Tibial artery (tissue), 4 donors: Measurements from ENCODE around the gene NECTIN4.
A peak's percentile ranks its signal among the peaks of the same experiment; 100 is the strongest.

ENCODE experiments used
- DNase-seq, 2 donors: peaks; one replicate each; pipeline ENCODE4 v3.0.0-alpha.2; 2019
- H3K27ac ChIP-seq, 2 donors: fragments of 200-600 bp; sonication (generic) in 1 of 2; 1 replicate in 1 of 2; 2 replicates in 1 of 2; pipeline ENCODE4 v1.5.1; 2018 to 2019; ENCODE audit warnings: mild to moderate bottlenecking in 1 of 2
- H3K27me3 ChIP-seq, 2 donors: fragments of 200-600 bp; sonication (generic) in 1 of 2; one replicate each; pipeline versions ENCODE4 v1.5.1 to v1.6.0; 2016 to 2019
- H3K36me3 ChIP-seq, 3 donors: fragments of 200-600 bp; sonication (generic) in 2 of 3; one replicate each; pipeline ENCODE4 v1.5.1; 2016 to 2019; ENCODE audit warnings: mild to moderate bottlenecking in 2 of 3
- H3K4me1 ChIP-seq, 4 donors: fragments of 200-600 bp; sonication (generic) in 2 of 4; 1 replicate in 3 of 4; 2 replicates in 1 of 4; pipeline ENCODE4 v1.5.1; 2016 to 2019
- H3K4me3 ChIP-seq, 2 donors: fragments of 200-600 bp; sonication (generic) in 1 of 2; 1 replicate in 1 of 2; 2 replicates in 1 of 2; pipeline ENCODE4 v1.5.1; 2018 to 2019; ENCODE audit warnings: mild to moderate bottlenecking in 2 of 2
- H3K9me3 ChIP-seq, 3 donors: fragments of 200-600 bp; sonication (generic) in 1 of 3; one replicate each; pipeline ENCODE4 v1.5.1; 2016 to 2019
- intact Hi-C: fragments of 100-400 bp; cut with DNase I; formaldehyde crosslinking; loops from one replicate; pipeline ENCODE4 v1.15.0; 2023; ENCODE audit warnings: low total_unique reads
- TF ChIP-seq, protein P1 (sequence below), 2 experiments: fragments of 200-600 bp in 1 of 2; fragments of 450-650 bp in 1 of 2; IDR thresholded peaks; one replicate each; pipeline ENCODE4 v1.5.1; 2017 to 2019; ENCODE audit warnings: antibody characterized with exemption in 2 of 2, mild to moderate bottlenecking in 1 of 2, moderate library complexity in 1 of 2

Gene NECTIN4

DNA sequence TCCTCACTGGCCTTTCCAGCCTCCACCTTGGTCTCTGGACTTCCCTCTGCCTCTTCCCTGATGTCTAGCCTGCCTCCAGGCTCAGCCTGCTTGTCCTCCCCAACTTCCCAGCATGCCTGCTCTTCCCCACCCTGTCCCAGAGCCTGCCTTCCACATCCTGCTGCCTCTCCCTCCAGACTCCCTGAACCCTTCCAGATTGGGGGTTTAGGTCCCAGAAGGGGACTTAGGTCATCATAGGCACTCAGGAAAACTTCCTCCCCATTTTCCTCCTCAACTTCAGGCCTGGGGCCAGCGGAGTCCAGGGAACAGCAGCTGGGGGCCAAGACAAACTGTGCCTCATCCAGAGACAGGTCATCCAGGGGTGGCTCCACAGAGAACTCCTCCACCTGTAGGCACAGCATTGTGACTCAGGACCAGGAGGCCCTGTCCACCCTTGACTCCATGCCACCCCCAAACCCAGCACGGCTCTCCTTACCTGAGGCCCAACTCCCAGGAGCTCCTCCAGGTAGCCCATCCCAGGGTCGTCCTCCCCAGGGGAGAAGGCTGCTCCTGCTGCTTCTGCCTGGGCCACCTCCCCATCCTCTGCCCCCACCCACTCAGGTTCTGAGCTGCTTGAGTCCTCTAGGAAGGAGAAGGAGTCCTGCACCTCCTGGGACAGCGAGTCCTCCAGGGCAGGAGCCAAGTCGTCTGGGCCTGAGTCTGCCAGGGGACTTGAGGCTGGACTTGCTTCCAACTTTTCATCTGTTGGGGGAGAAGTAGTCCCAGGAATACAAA is 40.2 kb downstream of the NECTIN4 start:
- H3K4me1 ChIP-seq, result peaks cover 0 to 12% (median 6%) of the 10 kb centered on the region in 4 donors
- TF ChIP-seq, protein P1, sequence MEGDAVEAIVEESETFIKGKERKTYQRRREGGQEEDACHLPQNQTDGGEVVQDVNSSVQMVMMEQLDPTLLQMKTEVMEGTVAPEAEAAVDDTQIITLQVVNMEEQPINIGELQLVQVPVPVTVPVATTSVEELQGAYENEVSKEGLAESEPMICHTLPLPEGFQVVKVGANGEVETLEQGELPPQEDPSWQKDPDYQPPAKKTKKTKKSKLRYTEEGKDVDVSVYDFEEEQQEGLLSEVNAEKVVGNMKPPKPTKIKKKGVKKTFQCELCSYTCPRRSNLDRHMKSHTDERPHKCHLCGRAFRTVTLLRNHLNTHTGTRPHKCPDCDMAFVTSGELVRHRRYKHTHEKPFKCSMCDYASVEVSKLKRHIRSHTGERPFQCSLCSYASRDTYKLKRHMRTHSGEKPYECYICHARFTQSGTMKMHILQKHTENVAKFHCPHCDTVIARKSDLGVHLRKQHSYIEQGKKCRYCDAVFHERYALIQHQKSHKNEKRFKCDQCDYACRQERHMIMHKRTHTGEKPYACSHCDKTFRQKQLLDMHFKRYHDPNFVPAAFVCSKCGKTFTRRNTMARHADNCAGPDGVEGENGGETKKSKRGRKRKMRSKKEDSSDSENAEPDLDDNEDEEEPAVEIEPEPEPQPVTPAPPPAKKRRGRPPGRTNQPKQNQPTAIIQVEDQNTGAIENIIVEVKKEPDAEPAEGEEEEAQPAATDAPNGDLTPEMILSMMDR (IDR thresholded peaks at IDR 0.05), result no peak
- no peaks in the 10 kb centered on the region for H3K36me3 ChIP-seq
- peaks cover 0 to 2% of the 10 kb centered on the region in 2 donors for H3K27me3 ChIP-seq
- H3K27ac ChIP-seq, result no peak overlapping the region
- no peaks in the 10 kb centered on the region for H3K9me3 ChIP-seq
- intact Hi-C loops, result loop anchor here (10.0 kb wide), 1 partner anchor 346 kb away; no protein-coding TSS in a partner anchor
- DNase-seq, result no peak
- H3K4me3 ChIP-seq, result no peak overlapping the region

DNA sequence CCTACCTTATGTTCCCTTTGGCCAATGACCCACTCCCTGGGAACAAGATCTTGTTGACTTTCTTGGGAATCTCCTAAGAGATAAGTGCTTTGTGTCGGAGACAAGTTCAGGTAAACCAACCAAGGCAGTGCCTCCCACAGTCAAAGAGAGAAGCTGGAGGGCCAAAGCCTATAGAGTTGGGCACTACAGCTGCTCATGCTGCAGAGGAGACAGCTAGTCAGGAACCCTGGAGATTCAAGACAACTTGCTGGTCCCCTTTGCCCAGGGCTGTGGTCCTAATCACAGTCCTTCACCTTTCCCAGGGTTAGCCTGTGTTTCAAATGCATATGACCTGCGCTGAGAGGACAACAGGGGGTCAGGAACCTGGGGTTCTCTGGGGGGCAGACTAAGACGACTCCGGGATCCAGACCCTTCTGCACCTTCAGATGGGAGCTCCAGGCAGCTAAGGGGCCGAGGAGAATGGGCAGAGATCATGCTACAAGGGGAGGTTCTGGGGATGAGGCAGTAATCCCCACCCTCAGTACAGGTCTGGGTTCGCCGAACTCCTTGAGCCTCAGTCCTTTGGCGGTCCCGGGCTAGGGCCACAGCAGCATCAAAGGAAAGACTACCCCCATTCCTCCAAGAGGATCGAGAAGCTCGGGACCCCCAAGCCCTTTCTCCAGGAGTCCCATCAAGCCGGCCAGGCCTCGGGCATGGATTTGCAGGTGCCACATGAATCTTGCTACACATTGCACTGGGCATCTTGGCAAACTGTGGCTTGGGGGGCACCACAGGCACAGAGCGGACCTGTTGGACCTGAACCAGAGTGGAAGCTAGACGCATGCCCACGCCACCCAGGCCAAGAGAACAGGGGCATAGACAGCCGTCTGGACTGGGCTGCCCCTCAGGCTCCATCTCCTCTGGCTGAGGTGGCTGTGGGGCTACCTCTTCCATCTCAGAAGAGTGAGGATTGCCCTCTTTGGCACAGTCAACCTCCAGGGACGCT is 41.6 kb downstream of the NECTIN4 start:
- intact Hi-C loops, result loop anchor here (10.0 kb wide), 1 partner anchor 347 kb away; no protein-coding TSS in a partner anchor
- TF ChIP-seq, protein P1 (IDR thresholded peaks at IDR 0.05), result no peak
- peaks cover 1 to 7% (median 2%) of the 10 kb centered on the region in 3 donors for H3K36me3 ChIP-seq
- no peak overlapping the region for H3K27ac ChIP-seq
- H3K4me1 ChIP-seq, result peaks cover 0 to 26% (median 11%) of the 10 kb centered on the region in 4 donors
- DNase-seq, result no peak
- no peak overlapping the region for H3K4me3 ChIP-seq
- H3K9me3 ChIP-seq, result no peaks in the 10 kb centered on the region
- no peaks in the 10 kb centered on the region for H3K27me3 ChIP-seq

DNA sequence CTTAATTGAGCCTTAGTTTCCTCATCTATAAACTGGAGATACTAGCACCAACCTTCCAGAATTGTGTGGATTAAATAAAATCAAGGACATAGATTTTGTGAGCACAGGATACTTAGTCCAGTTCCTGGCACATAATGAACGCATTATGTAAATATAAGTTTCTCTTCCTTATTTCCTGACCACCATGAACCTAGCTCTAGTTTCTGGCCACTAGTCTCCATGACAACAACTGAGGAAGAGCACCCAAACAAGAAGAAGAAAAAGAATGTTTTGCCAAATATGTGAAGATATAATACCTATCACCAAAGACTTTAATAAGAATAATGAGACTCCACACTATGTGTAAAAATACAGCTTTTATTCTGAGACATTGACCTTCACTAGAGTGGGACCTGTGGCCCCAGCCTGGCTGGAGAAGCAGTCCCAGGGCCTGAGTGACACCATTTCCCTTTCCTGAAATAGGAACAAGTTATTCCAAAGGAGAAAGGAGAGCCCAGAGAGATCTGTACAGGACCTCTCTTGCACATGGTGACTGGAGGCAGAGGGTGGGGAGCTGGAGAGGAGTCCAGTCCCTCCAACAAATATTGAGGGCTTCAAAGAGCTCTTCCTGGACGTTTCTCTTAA is 42.6 kb downstream of the NECTIN4 start:
- intact Hi-C loops, result loop anchor here (10.0 kb wide), 1 partner anchor 348 kb away; no protein-coding TSS in a partner anchor

DNA sequence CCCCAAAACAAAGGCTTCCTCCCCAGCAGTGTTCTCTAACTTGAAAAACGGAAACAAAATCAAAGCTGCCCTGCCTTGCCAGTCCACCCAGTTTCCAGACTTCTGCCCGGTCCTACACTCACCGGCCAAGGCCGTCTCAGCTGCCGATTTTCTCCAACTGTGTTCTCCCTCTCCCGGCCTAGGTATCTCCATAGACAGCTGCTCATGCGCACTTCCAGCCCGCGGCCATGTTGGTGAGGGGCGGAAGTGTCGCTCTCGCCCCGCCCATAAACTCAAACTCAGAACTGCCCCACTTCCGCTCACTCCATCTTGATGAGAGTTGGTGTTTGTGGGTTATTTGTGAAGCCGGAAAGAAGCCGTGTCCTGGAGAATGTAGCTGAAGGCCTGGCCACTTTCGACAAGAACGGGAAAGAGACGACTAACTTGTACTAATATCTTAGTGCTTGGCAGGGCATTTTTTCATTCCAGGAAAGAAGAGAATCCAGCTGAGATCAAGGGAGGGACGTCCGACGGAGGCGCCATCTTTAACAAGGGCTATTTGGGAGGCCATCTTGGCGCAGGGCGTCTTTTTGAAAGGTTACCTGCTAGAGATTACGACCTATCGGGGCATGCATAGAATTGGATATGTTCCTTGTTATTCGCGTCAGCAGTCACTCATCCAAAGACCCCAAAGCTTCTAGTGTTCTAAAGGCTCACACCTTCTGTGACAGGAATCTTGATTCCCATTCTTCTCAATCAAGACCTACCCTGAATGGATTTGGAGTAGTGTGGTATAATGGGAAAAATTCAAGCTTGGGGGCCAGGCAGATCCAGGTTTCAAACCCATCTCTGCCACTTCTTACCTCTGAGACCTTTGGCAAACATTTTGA is 43.4 kb downstream of the NECTIN4 start, which contains the start of gene USF1:
Gene USF1, minus strand, starts transcription at position 242 of the 869 bp plus-strand sequence. CDS start 2,702 bp downstream, outside the sequence.
- Histone ChIP-seq H3K4me1 (peaks cover 0 to 26% (median 11%) of the 10 kb centered on the region in 4 donors), H3K27me3 (no peaks in the 10 kb centered on the region), H3K27ac (peak within 1 kb of the TSS; percentile 87 to 90), H3K9me3 (no peaks in the 10 kb centered on the region), H3K4me3 (peak within 1 kb of the TSS; percentile 80 to 87), H3K36me3 (peaks cover 19 to 24% (median 20%) of the 10 kb centered on the region in 3 donors)
- TF ChIP-seq, protein P1 (IDR thresholded peaks at IDR 0.05), result peak in 1 of 2 experiments; percentile 0
- intact Hi-C loops, result loop anchor here (10.0 kb wide), 1 partner anchor 349 kb away; no protein-coding TSS in a partner anchor
- peak; percentile 95 to 97 for DNase-seq

More for the DNA sequence above, 42.6 kb downstream of the NECTIN4 start:
- DNase-seq, result no peak
- H3K4me3 ChIP-seq, result peak overlapping the region; percentile 80 to 87
- peak overlapping the region; percentile 87 to 90 for H3K27ac ChIP-seq
- TF ChIP-seq, protein P1 (IDR thresholded peaks at IDR 0.05), result no peak
- no peaks in the 10 kb centered on the region for H3K27me3 ChIP-seq
- peaks cover 11 to 17% (median 12%) of the 10 kb centered on the region in 3 donors for H3K36me3 ChIP-seq
- H3K4me1 ChIP-seq, result peaks cover 0 to 26% (median 11%) of the 10 kb centered on the region in 4 donors
- no peaks in the 10 kb centered on the region for H3K9me3 ChIP-seq
